A172 (cell line): Measurements from ENCODE around the gene ADAMTS7. TPM values are rescaled to one million over a fixed set of nuclear protein-coding genes. Genes with fewer than 3 reads are reported as not detected.
"Not testable (repeated sequence)": the region's sequence is repeated elsewhere in the genome, so short reads cannot be mapped to it uniquely, and the experiment has no call there.

Source experiments
- DNase-seq: peaks from one replicate; pipeline ENCODE4 v3.0.0-alpha.2; 2015; ENCODE audit warnings: low spot score
- total RNA-seq: library from RNA; depleted of rRNA; stranded (reverse); fragments of >200 nt; shearing (Covaris generic); gene quantifications from 2 replicates; pipeline ENCODE4 v1.2.3, GENCODE V29; 2014

Gene ADAMTS7
- total RNA-seq, 1 experiment from 2014 or later = 6.0 TPM

- DNase-seq = no peak
Observed at GRCh38 chr15:78831229-78832207, 20.3 kb upstream of the ADAMTS7 start.

DNA sequence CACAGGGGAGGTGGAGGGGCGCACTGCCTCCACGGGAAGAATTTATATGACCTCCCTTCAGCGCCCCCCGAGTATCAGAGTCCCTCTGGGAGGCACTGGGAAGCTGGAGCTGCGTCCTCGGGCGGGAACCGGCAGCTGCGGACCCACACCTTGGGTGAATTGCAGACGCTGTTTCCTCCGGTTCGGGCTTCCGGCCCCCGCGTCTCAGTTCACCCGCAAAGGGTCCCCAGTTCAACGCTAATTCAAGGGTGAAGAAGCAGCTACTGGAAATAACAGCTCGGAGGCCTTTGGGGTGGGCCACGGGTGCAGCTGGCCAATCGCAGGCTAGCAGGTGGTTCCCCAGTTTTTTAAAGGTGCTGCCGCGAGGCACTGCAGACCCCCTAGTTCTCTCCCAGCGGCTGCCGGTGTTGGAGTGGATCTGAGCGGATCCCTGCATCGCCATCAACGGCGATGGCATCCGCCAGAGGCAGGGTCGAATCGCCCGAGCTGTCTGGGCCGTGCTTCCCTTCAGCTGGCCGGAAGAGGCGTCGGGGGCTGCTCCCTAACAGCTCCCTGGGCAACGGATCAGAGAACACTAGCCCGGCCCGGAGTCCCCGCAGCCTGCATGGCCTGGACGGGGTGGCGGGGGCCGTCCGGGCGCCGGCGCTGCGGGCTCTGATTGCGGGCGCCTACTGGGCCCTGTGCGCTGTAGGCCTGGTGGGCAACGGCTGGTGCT lies 19.4 kb upstream of the ADAMTS7 start:
- no peak for DNase-seq

DNA sequence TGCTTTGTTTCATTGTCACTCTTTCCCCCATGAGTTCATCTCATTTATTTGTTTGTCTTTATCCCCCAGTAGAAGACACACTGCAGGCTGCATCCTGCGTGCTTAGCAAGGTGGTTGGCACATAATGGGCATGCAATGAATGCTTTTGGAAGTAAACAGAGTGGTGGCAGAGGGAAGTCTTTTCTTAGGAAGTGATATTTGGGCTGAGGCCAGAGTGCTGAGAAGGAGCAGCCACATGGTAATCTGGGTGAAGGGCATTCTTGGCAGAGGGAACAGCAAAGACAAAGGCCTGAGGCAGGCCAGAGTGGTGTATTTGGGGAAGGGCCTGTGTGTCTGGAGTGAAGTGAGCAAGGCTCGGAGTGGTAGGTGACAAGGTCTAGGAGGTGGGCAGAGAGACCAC lies 17.7 kb upstream of the ADAMTS7 start:
- DNase-seq = no peak

- no peak for DNase-seq
Observed at GRCh38 chr15:78822514-78822913, 11.2 kb upstream of the ADAMTS7 start.

- DNase-seq = no peak
Observed at GRCh38 chr15:78811825-78812183, 540 bp upstream of the ADAMTS7 start.

- peak; percentile 9 for DNase-seq
Observed at GRCh38 chr15:78810362-78811123, 721 bp downstream of the ADAMTS7 start.

DNA sequence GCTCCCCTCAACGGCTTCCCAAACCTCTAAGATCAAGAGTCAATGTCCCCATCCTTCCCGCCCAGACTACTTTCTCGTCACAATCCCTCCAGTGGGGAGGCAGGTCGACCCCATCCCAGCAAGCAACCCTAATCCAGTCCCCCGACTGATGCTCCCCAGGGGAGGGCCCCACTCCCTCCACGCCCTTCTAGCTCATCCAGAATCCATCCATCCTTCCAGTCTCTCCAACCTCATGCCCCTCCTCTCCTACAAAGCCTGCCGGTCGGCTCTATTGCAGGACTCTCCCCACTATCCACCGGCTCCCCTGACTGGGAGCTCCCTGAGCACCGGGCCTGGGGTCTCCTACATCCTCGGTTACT lies 1.3 kb downstream of the ADAMTS7 start:
- no peak for DNase-seq

DNA sequence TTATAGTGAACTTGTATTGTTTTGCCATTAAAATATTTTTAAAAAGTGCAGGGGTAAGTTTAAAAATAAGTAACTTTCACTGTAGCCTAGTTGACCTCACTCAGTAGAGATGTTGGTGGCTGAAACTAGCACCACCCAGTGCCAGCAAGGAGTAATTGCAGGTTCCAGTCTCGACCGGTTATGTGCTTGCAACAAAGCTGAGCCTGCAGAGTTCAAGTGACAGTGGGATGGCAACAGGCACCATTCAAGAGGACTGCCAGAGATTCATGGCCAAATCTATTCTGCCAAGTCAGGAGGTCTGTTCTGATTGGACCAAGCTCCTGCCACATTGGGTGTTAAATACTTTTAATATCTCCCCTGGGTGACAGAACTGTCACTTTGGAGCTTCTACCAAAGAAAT lies 2.7 kb downstream of the ADAMTS7 start:
- peak; percentile 22 for DNase-seq

DNA sequence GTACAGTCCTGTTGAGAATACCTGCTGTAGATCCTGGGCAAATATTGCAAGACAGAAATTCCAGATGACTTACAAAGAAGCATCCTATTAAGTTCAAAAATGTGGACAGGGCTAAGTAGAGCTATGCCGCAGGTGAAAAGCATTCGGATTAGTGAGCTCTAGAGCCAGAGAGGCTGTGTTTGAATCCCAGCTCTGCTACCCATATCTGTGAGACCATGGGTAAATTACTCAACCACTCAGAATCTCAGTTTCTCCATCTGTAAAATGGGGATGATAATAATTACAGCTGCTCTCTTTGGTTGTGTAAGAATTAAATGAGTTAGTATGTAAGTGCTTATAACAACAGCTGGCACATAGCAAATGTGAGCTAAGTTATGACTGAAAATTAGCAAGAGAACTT lies 3.9 kb downstream of the ADAMTS7 start:
- no peak for DNase-seq

- no peak for DNase-seq
Observed at GRCh38 chr15:78804391-78804792, 6.9 kb downstream of the ADAMTS7 start.

- no peak for DNase-seq
Observed at GRCh38 chr15:78800806-78801205, 10.5 kb downstream of the ADAMTS7 start.

DNA sequence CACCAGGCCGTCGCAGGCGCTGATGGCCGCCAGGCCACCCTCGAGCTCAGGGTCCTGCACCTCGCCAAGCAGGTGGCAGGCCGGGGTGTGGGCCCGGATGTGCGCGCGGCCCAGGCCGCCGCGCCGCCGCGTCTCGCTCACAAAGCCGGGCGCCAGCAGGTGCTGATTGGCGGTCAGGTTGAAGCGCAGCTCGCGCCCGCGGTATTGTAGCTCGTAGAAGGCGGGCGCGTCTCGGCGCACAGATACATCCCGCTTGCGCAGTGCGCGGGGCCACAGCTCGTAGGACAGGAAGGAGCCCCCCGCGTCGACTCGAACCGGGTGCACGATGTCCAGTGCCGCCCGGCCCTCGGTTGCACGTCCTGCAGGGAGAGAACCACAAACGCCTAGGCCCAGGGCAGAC lies 11.1 kb downstream of the ADAMTS7 start:
- DNase-seq = no peak

- DNase-seq = not testable (repeated sequence)
Observed at GRCh38 chr15:78799102-78799501, 12.2 kb downstream of the ADAMTS7 start.

DNA sequence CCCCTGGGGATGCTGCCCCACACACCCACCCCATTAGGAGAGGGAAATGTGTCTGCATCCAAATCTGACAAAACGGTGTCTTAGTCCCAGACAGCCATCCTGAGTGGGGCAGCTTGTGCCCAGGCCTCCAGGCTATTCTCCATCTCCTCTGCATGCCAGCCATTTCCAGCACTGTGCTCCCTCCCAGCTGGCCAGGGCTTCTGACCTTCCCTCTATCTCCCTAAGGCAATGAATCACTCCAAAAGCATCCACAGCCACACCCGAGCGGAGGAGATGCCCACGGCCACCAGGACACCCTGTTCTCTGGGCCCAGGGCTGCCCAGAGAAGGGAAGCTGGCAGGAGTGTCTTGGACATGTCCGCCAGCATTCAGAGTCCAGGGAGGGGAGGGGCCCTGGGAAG lies 12.9 kb downstream of the ADAMTS7 start:
- peak; percentile 80 for DNase-seq

DNA sequence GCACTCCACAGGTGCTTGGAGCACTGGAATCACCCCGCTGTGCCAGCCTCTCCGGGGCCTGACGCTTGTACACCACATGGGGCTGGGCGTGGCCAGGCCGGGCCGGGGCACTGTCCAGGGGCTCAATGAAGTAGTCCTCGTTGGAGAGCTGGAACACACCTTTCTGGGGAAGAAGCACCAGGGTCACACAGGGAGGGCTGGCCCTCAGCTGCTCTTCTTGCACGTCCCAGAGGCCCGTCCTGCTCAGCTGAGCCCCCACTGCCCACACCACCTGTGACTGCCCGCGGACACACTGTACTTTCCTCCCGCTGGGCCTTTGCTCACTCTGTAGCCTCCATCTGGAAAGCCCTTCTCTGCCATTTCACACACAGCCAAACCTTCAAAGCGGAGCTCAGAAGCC lies 13.3 kb downstream of the ADAMTS7 start:
- DNase-seq = peak; percentile 23

DNA sequence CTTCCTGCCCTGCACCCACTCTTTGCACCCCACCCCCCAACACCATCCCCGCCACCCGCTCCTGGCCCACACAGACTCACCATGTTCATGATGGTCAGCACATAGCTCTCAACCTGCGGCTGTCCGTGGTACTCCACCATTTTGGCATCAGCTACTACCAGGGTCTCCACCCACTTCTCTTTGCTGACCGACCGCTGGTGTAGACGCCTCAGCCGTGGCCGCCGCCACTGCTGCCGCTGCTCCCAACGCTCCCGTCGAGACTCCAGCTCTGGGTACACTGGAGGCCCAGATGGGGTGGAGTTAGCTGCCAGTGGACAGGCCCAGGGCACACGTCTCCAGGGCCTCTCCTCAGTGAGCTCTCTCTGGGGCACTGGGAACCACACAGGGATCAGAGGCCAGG lies 14.8 kb downstream of the ADAMTS7 start:
- no peak for DNase-seq

DNA sequence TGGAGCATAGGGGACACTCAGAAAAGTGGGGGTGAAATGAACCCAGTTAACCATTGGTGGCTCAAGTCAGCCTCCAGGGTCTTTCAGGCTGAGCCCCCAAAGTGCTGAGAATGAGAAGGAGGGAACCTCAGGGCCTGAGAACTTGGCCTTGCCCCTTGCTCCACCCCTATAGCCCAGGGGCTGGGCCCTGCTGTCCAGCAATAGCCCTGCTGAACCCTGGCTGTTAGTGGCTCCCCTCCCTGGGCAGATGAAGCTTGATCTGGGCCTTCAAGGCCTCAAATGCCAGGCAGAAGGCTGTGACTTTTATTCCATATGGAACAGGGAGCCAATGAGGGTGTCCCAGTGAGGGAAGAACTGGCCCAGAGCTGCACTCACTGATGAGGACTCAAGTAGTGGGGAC lies 16.2 kb downstream of the ADAMTS7 start:
- DNase-seq = no peak

GRCh38 chr15:78794446-78794845 lies 16.8 kb downstream of the ADAMTS7 start:
- DNase-seq = not testable (repeated sequence)

GRCh38 chr15:78791357-78791756 lies 19.9 kb downstream of the ADAMTS7 start:
- DNase-seq = no peak

DNA sequence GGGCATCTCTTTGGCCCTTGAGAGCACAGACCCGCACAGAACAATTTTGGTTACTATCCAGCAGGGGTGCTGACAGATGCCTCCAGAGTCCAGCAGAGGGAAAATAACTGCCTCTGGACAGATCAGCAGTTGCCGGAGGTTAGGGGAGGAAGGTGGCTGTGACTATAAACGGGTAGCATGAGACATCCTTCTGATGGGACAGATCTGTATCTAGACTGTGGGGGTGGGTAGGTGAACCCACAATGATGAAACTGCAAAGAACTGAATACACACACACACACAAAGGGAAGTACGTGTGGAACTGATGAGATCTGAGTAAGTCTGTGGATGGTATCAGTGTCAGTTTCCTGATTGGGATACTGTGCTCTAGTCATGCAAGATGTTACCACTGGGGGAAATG lies 21.2 kb downstream of the ADAMTS7 start:
- DNase-seq = no peak

- no peak for DNase-seq
Observed at GRCh38 chr15:78789615-78790014, 21.6 kb downstream of the ADAMTS7 start.

- no peak for DNase-seq
Observed at GRCh38 chr15:78788016-78788660, 23.1 kb downstream of the ADAMTS7 start.
